ENCODE results near the gene CHN1.

Gene CHN1

DNA sequence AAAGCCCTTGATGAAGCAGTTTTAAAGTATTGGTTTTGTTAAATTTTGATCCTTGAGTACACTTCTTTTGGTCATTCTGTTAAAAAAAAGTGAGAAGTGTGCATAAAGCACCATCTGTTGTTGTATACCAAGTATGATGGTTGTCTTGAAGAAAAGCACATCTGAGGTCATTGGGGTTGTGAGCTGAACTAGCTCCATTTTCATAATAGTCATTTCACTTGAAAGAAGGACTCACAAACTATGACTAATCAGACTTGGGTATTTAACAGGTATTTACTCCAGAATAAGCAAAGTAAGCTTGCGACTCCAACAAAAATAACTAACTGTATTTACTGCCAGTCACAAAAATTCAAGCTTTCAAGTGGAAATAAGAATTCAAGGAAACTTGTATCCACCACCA, 35.1 kb downstream of the CHN1 start:
- Mint-ChIP-seq H3K27ac (no peak overlapping the region), H3K4me3 (no peak overlapping the region), H3K9me3 (no peaks in the 10 kb centered on the region), H3K27me3 (peaks cover 9% of the 10 kb centered on the region), H3K4me1 (peaks cover 17% of the 10 kb centered on the region)
- ATAC-seq (no peak), DNase-seq (no peak)

DNA sequence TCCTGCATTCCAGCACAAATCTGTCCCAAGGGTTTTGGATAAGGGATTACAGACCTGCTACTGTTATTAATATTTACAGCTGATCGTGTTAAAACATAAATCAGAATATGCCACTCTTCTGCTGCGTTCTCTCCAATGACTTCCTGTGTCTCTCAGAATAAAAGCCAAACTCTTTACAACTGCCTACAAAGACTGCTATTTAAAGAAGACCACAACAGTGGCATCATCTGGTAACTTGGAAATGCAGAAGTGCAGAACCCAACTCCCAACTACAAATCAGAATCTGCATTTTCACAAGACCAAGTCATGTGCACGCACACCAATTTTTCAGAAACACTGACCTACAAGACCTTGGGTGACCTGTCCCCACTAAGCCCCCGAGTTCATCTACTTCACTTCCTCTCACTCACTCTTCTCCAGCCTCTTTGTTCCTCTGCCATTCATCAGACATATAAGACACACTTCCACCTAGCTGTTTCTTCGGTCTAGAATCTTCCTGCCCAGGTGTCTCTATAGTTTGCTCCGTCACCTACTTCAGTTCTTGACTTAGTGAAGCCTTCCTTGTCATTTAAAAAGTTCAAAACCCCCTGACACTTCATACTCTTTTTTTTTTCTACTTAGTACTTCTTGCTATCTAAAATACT, 36.0 kb downstream of the CHN1 start:
- Mint-ChIP-seq H3K4me3 (peak overlapping the region in 1 of 2 donors; percentile 17), H3K27me3 (peaks cover 9% of the 10 kb centered on the region), H3K4me1 (peaks cover 17% of the 10 kb centered on the region), H3K9me3 (no peaks in the 10 kb centered on the region), H3K27ac (no peak overlapping the region)
- DNase-seq (no peak), ATAC-seq (no peak)

DNA sequence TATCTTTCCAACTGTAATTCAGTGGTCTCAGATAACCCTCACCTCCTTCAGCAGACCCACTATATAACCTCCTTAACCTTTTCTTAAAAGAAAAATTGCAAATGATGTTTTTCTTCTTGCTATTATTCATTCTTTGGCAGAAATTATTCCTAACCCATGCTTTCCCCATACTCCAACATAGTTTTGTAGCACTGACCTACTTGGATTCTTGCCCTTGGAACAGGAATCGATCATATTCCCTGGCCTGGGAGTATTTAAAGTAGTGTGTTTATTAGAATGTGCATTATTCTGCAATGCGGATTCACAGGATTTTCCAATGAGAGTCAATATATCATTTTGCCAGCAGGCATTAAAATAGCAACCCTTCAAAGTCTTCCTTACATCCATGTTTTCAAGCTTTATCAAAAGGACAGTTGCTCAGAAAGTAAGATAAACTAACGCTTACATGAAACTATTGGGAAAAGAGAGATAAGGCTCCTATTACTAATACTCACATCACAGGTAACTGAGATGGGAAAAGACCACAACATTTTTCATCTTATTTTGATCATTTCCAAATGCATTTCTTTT, 37.4 kb downstream of the CHN1 start:
- ATAC-seq (no peak), DNase-seq (no peak)
- Mint-ChIP-seq H3K4me1 (peaks cover 17% of the 10 kb centered on the region), H3K27ac (no peak overlapping the region), H3K27me3 (peaks cover 16% of the 10 kb centered on the region), H3K9me3 (no peaks in the 10 kb centered on the region), H3K4me3 (no peak overlapping the region)

GRCh38 chr2:174967086-174967485, 38.1 kb downstream of the CHN1 start:
- no peaks in the 10 kb centered on the region for H3K9me3 Mint-ChIP-seq
- H3K27ac Mint-ChIP-seq: no peak overlapping the region
- ATAC-seq (no peak), DNase-seq (no peak)
- peaks cover 17% of the 10 kb centered on the region for H3K4me1 Mint-ChIP-seq
- no peak overlapping the region for H3K4me3 Mint-ChIP-seq
- peaks cover 9% of the 10 kb centered on the region for H3K27me3 Mint-ChIP-seq

DNA sequence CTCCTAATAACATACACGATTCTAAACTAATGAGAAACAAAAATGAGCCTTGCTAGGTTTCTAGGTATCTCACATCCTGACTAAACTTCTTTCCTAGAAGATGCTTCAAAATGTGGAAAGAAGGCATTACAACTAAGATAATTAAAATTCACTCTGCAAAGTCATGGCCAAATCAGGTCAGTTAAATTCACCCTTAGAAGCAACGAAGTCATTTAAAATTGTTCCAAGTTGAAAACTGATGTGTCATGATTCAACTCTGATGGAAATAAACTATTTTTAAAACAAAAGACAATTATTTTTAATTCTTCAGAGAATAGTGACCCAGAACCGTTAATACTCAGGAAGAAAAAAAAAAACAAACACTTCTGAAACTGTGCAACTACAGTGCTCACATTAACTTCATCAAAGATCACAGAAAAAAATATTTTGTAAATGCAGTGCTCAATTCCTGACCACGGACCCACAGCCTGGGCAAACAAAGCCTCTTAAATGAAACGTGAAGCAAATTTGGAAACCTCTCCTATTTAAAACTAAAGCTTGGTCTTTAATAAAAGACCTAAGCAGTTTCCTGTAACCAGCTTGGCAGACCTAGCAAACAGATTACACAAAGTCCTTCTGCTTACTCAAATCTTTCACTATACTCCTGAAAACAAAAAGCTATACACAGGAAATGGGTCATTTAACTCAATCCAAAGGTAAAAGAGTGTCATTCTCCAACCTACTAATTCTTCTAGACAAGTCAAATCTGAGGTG, 39.0 kb downstream of the CHN1 start:
- H3K27ac Mint-ChIP-seq: no peak overlapping the region
- H3K27me3 Mint-ChIP-seq: peaks cover 7% of the 10 kb centered on the region
- peak; percentile 78 for ATAC-seq
- H3K4me3 Mint-ChIP-seq: no peak overlapping the region
- no peaks in the 10 kb centered on the region for H3K9me3 Mint-ChIP-seq
- no peak for DNase-seq
- H3K4me1 Mint-ChIP-seq: peaks cover 17% of the 10 kb centered on the region

DNA sequence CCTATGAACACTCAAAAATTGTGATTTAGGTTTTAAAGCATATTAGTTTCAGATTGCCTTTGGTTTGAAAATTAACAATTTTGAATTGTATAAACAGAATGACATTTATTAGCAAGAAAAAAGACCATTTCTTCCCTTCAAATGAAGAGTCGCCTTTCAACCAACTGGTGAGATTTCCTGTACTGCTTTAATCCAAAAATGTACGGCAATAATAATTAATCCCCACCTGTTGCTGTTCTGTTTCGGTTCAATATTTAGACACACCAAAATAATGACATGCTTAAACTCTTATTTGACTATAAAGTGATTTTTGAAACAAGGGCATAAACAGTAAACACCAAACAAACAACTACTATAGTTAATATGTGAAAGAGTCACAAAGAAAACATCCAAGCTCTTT, 39.6 kb downstream of the CHN1 start:
- peaks cover 17% of the 10 kb centered on the region for H3K4me1 Mint-ChIP-seq
- no peak for DNase-seq
- H3K27ac Mint-ChIP-seq: no peak overlapping the region
- peaks cover 7% of the 10 kb centered on the region for H3K27me3 Mint-ChIP-seq
- no peak for ATAC-seq
- no peaks in the 10 kb centered on the region for H3K9me3 Mint-ChIP-seq
- no peak overlapping the region for H3K4me3 Mint-ChIP-seq

GRCh38 chr2:174964404-174964803, 40.8 kb downstream of the CHN1 start:
- Mint-ChIP-seq H3K27ac (no peak overlapping the region), H3K4me3 (no peak overlapping the region), H3K4me1 (peaks cover 14% of the 10 kb centered on the region), H3K9me3 (no peaks in the 10 kb centered on the region), H3K27me3 (peaks cover 7% of the 10 kb centered on the region)
- ATAC-seq: no peak
- DNase-seq: no peak

DNA sequence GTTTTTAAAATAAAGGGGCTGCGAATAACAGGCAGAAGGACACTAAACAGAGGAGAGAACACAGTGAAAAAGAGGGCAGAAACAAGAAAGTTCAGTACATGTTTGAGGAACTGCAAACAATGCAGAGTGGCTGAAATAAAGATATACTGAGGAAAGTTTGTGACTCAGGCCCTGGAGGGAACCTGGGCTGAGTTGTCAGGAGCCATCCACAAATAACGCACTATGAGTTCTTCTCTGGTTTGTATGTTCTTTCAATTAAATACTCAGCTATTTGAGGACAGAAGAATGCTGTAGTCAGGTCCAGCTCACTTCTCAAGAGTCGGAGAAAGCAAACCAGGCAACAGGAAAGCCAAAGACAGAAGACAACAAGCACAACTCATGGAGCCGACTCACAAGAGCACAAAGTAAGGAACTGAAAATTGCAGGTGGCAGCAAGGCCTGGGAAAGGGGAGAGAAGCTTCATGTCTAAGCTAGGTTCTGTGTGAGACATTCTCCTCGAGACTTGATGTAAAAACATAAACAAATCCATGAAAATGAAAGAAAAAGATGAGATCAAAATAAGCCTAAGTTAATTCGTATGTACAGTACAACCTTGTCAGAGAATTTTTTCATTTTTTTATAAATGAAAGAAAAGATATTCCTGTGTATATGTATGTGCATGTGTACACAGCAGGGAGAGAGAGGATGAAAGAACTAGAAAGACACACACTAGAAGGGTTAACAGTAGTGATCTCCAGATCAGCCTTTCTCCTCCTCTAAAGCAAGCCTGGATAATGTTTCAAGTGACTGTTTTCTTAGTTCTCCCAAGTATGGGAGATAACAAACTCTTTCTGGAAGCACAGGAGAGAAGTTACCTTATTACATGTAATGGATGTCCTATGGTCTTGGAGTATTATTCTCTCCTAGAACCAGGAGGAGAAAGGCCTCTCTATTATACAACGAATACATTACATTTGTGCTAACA, 41.5 kb downstream of the CHN1 start:
- Mint-ChIP-seq H3K9me3 (no peaks in the 10 kb centered on the region), H3K27me3 (peaks cover 7% of the 10 kb centered on the region), H3K27ac (peak overlapping the region in 1 of 2 donors; percentile 60), H3K4me1 (peaks cover 10% of the 10 kb centered on the region), H3K4me3 (no peak overlapping the region)
- no peak for ATAC-seq
- no peak for DNase-seq

DNA sequence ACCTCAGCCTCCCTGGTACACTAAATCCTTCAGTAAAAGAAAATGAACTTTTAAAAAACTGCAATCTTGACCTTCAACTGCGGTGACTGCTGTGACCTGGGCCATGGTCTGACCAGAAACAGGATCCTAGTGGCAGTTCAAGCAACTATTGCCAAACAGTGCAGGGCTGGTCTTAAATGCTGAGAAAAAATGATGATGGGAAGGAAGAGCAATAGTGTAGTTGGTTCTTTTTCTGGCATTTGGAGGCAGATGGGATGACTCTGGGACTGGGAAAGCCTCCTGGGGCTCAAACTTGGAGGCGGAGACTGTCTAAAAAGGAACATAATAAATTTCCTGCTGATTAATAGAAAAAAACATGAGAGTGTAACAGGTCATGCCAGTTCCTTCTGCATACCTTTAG, 45.4 kb downstream of the CHN1 start:
- H3K4me1 Mint-ChIP-seq: no peaks in the 10 kb centered on the region
- no peaks in the 10 kb centered on the region for H3K9me3 Mint-ChIP-seq
- no peak for ATAC-seq
- peaks cover 7% of the 10 kb centered on the region for H3K27me3 Mint-ChIP-seq
- no peak for DNase-seq
- no peak overlapping the region for H3K27ac Mint-ChIP-seq
- no peak overlapping the region for H3K4me3 Mint-ChIP-seq

GRCh38 chr2:174957050-174957449, 48.1 kb downstream of the CHN1 start:
- H3K9me3 Mint-ChIP-seq: no peaks in the 10 kb centered on the region
- no peak overlapping the region for H3K4me3 Mint-ChIP-seq
- H3K27me3 Mint-ChIP-seq: peaks cover 19% of the 10 kb centered on the region
- no peaks in the 10 kb centered on the region for H3K4me1 Mint-ChIP-seq
- ATAC-seq (no peak), DNase-seq (no peak)
- H3K27ac Mint-ChIP-seq: no peak overlapping the region

- H3K9me3 Mint-ChIP-seq: no peaks in the 10 kb centered on the region
- H3K27me3 Mint-ChIP-seq: peaks cover 19% of the 10 kb centered on the region
- no peak overlapping the region for H3K4me3 Mint-ChIP-seq
- H3K4me1 Mint-ChIP-seq: no peaks in the 10 kb centered on the region
- ATAC-seq: no peak
- DNase-seq: no peak
- H3K27ac Mint-ChIP-seq: no peak overlapping the region
These were observed 52.6 kb downstream of the CHN1 start for GRCh38 chr2:174952607-174953006.

- Mint-ChIP-seq H3K9me3 (no peaks in the 10 kb centered on the region), H3K4me1 (no peaks in the 10 kb centered on the region), H3K4me3 (no peak overlapping the region), H3K27me3 (peaks cover 19% of the 10 kb centered on the region), H3K27ac (no peak overlapping the region)
- ATAC-seq (no peak), DNase-seq (no peak)
These were observed 53.4 kb downstream of the CHN1 start for GRCh38 chr2:174951745-174952144.

- no peak overlapping the region for H3K4me3 Mint-ChIP-seq
- no peak overlapping the region for H3K27ac Mint-ChIP-seq
- ATAC-seq (no peak), DNase-seq (no peak)
- H3K27me3 Mint-ChIP-seq: peaks cover 19% of the 10 kb centered on the region
- no peaks in the 10 kb centered on the region for H3K4me1 Mint-ChIP-seq
- H3K9me3 Mint-ChIP-seq: no peaks in the 10 kb centered on the region
These were observed 55.0 kb downstream of the CHN1 start for GRCh38 chr2:174949988-174950687.

DNA sequence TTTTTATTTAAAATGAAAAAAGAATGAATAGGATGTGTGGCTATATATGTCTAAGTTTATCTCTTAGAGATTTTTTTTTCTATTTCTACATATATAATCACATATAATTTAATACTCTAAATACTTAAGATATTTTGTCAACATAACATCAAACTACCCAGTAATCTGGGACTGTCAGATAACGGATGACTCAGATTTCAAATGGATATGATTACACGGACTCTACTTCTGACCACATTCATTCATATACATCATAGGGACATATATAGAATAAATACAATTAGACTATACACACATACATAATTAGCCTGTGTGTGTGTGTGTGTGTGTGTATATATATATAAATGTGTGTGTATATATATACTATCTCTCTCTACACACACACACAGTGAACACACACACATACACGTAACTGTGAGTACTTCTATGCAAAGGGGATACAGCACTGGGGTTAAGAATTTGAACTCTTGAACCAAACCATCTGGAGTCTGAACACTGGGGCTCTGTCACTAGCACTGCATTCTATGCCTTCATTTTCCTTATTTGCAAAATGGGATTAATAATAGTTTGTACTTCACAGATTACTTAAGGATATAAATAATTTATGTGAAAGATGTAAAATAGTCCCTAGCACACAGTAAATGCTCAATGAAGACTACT, 59.5 kb downstream of the CHN1 start:
- no peak for DNase-seq
- H3K4me3 Mint-ChIP-seq: no peak overlapping the region
- ATAC-seq: no peak
- no peaks in the 10 kb centered on the region for H3K9me3 Mint-ChIP-seq
- no peak overlapping the region for H3K27ac Mint-ChIP-seq
- H3K27me3 Mint-ChIP-seq: no peaks in the 10 kb centered on the region
- H3K4me1 Mint-ChIP-seq: no peaks in the 10 kb centered on the region

- DNase-seq: no peak
- Mint-ChIP-seq H3K4me3 (no peak overlapping the region), H3K4me1 (no peaks in the 10 kb centered on the region), H3K9me3 (no peaks in the 10 kb centered on the region), H3K27me3 (no peaks in the 10 kb centered on the region), H3K27ac (no peak overlapping the region)
- ATAC-seq: no peak
These were observed 66.1 kb downstream of the CHN1 start for GRCh38 chr2:174939046-174939445.

Measured in stimulated activated naive CD8-positive, alpha-beta T cell treated with anti-CD3 and anti-CD28 coated beads, Interleukin-15, amount 100 ng/mL, for 72 hours (primary cell).